Endothelial cell of umbilical vein (primary cell): ENCODE data around the gene ABHD10.

ENCODE experiments used
- FOS ChIP-seq: IDR thresholded peaks from 2 replicates; pipeline ENCODE4 v1.6.1; 2011; ENCODE audit warnings: mild to moderate bottlenecking, low read length, moderate library complexity, borderline replicate concordance; ENCODE audit not compliant: insufficient read depth
- MYC ChIP-seq: IDR thresholded peaks from one replicate; pipeline ENCODE4 v1.6.1; 2011; ENCODE audit warnings: mild to moderate bottlenecking, low read depth, low read length
- POLR2A ChIP-seq: IDR thresholded peaks from 2 replicates; pipeline ENCODE4 v1.6.1; 2012; ENCODE audit warnings: low read depth, mild to moderate bottlenecking, control low read depth, low read length
- POLR2AphosphoS5 ChIP-seq: IDR thresholded peaks from 2 replicates; pipeline ENCODE4 v1.6.1; 2012; ENCODE audit warnings: low read depth, mild to moderate bottlenecking, control low read depth, low read length, moderate library complexity; ENCODE audit not compliant: insufficient read depth
- TF ChIP-seq, protein P1 (sequence below), 2 donors: IDR thresholded peaks; 1 replicate in 1 of 2; 2 replicates in 1 of 2; pipeline ENCODE4 v1.5.1; 2011; ENCODE audit warnings: low read length in 2 of 2, mild to moderate bottlenecking in 2 of 2, moderate library complexity in 2 of 2, control low read depth in 1 of 2, inconsistent platforms in 1 of 2, low read depth in 1 of 2; ENCODE audit not compliant: insufficient read depth in 1 of 2; ENCODE audit errors: extremely low read depth in 1 of 2

GRCh38 chr3:111976254-111976653, 2.6 kb upstream of the ABHD10 start:
- TF ChIP-seq, protein P1, sequence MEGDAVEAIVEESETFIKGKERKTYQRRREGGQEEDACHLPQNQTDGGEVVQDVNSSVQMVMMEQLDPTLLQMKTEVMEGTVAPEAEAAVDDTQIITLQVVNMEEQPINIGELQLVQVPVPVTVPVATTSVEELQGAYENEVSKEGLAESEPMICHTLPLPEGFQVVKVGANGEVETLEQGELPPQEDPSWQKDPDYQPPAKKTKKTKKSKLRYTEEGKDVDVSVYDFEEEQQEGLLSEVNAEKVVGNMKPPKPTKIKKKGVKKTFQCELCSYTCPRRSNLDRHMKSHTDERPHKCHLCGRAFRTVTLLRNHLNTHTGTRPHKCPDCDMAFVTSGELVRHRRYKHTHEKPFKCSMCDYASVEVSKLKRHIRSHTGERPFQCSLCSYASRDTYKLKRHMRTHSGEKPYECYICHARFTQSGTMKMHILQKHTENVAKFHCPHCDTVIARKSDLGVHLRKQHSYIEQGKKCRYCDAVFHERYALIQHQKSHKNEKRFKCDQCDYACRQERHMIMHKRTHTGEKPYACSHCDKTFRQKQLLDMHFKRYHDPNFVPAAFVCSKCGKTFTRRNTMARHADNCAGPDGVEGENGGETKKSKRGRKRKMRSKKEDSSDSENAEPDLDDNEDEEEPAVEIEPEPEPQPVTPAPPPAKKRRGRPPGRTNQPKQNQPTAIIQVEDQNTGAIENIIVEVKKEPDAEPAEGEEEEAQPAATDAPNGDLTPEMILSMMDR (IDR thresholded peaks at IDR 0.05; ENCODE audit: extremely low read depth in 1 of 2, insufficient read depth in 1 of 2, low read depth in 1 of 2, low read length in 2 of 2), result no peak
- no peak for TF ChIP-seq FOS
- no peak for TF ChIP-seq POLR2AphosphoS5
- no peak for TF ChIP-seq MYC
- TF ChIP-seq POLR2A, result no peak
